Measurements from ENCODE around the gene FAM53A. TPM values are rescaled to one million over a fixed set of nuclear protein-coding genes. Genes with fewer than 3 reads are reported as not detected.
"Not testable (repeated sequence)": the region's sequence is repeated elsewhere in the genome, so short reads cannot be mapped to it uniquely, and the experiment has no call there.

Gene FAM53A
- total RNA-seq, 1 donor from 2014 or later: 5.2 TPM

DNA sequence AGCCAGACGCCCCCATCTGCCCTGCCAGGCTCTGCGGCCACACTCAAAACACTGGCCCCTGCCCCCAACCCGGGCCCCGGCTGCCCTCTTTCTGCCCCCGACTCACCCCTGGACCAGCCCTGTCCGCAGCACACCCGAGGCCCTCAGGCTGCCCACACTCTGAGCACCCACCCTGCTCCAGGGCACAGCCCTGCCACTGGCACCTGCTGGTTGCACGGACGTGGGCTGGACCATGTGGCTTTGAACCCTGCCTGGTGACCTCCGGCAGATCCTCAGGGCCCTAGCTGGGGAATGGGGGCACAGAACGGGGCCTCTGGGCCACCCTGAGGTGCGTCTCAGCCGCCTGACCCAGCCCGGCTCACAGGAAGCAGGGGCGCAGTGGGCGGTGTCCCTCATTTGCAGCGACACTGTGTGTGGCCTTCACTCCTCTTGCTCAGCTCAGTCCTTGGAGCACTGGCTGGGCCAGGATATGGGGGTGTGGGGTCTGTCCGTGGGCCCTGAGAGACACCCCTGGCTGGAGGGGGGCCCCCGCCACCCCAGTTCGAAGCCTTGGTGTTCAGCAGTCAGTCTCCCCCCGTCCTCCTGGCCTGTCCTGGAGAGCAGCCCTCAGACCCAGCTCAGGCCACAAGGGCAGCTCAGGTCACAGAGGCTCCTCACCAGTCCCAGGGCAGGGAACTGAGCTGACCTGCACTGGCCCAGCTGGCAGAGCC lies 73.2 kb downstream of the FAM53A start:
- H3K36me3 ChIP-seq (ENCODE audit: control insufficient read depth, insufficient read depth, low read length): no peaks in the 10 kb centered on the region
- TF ChIP-seq, protein P1, sequence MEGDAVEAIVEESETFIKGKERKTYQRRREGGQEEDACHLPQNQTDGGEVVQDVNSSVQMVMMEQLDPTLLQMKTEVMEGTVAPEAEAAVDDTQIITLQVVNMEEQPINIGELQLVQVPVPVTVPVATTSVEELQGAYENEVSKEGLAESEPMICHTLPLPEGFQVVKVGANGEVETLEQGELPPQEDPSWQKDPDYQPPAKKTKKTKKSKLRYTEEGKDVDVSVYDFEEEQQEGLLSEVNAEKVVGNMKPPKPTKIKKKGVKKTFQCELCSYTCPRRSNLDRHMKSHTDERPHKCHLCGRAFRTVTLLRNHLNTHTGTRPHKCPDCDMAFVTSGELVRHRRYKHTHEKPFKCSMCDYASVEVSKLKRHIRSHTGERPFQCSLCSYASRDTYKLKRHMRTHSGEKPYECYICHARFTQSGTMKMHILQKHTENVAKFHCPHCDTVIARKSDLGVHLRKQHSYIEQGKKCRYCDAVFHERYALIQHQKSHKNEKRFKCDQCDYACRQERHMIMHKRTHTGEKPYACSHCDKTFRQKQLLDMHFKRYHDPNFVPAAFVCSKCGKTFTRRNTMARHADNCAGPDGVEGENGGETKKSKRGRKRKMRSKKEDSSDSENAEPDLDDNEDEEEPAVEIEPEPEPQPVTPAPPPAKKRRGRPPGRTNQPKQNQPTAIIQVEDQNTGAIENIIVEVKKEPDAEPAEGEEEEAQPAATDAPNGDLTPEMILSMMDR (IDR thresholded peaks at IDR 0.05; ENCODE audit: insufficient read depth, low read length, poor library complexity, severe bottlenecking): no peak
- H3K4me3 ChIP-seq (ENCODE audit: low read depth, low read length): no peak overlapping the region
- DNase-seq (ENCODE audit: low read depth): no peak
- H3K27me3 ChIP-seq (ENCODE audit: control insufficient read depth, insufficient read depth, low read length): peaks cover 20% of the 10 kb centered on the region

DNA sequence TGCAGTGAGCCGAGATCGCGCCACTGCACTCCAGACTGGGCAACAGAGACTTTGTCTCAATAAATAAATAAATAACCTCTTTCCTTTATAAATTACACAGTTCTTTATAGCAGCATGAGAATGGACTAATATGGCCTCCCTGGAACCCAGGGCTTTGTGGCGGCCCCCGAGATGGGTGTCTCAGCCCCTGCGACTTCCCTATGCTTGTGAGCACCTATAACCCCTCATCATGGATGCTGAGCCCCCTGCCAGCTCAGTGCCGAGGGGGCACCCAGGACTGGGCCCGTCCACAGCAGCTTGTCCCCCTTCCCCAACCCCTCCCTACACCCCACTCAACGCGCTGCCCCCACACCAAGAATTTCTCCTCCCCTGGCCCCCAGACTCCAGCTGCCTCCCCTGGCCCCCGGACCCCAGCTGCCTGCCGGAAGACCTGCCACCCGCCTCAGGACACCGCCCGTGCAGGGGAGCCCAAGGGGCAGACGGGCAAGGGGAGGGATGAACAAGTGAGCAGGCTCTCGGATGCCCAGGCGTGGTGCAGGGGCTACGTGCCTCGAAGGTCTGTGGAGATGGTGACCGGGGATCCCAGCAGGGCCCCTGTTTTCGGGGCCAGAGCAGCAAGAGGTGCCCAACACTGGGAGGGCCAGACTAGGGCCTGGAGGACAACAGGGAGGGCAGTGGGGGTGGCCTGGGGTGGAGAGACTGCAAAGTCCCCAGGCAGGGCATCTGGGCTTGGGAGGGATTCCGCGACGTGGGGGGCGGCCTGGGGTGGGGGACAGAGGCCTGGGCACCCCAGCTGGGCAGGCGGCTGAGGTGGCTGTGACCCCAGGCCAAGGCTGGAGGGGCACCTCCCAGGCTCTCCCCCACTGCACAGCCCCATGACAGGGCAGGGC lies 74.0 kb downstream of the FAM53A start:
- DNase-seq (ENCODE audit: low read depth): no peak
- Histone ChIP-seq H3K4me3 (ENCODE audit: low read depth, low read length) (no peak overlapping the region), H3K36me3 (ENCODE audit: control insufficient read depth, insufficient read depth, low read length) (no peaks in the 10 kb centered on the region), H3K27me3 (ENCODE audit: control insufficient read depth, insufficient read depth, low read length) (peaks cover 26% of the 10 kb centered on the region)
- TF ChIP-seq, protein P1 (IDR thresholded peaks at IDR 0.05; ENCODE audit: insufficient read depth, low read length, poor library complexity, severe bottlenecking): no peak

DNA sequence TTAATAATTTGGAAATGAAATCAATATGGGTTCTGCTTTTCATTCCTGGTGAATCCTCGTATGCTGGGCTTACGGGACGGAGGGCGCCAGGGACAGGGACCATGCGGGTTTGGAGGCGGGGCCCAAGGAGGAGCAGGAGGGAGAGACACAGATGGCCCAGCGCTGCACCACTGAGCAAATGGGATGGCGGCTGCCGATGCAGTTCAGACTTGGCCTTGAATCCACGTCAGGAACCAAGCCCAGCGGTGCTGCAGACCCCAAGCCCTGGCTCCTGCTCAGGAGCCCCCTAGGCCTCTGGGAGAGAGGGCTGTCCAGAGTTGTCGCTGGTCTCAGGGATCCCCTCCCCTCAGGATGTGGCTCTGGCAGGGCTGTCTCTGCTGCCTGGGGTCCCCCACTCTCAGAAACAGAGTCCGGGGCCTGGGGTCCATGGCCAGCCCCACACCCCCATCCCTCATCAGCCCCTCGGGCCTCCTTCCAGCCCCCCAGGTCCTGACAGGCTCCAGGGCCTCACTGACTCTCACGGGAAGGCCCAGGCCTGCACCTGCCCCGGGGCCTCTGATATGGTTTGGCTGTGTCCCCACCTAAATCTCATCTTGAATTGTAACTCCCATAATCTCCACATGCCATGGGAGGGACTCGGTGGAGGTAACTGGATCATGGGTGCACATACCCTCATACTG lies 75.2 kb downstream of the FAM53A start:
- peaks cover 38% of the 10 kb centered on the region for H3K27me3 ChIP-seq (ENCODE audit: control insufficient read depth, insufficient read depth, low read length)
- DNase-seq (ENCODE audit: low read depth): no peak
- TF ChIP-seq, protein P1 (IDR thresholded peaks at IDR 0.05; ENCODE audit: insufficient read depth, low read length, poor library complexity, severe bottlenecking): no peak

GRCh38 chr4:1608196-1608820 lies 75.8 kb downstream of the FAM53A start:
- no peak for DNase-seq (ENCODE audit: low read depth)
- no peaks in the 10 kb centered on the region for H3K36me3 ChIP-seq (ENCODE audit: control insufficient read depth, insufficient read depth, low read length)
- no peak overlapping the region for H3K4me3 ChIP-seq (ENCODE audit: low read depth, low read length)
- H3K27me3 ChIP-seq (ENCODE audit: control insufficient read depth, insufficient read depth, low read length): peaks cover 41% of the 10 kb centered on the region
- TF ChIP-seq, protein P1 (IDR thresholded peaks at IDR 0.05; ENCODE audit: insufficient read depth, low read length, poor library complexity, severe bottlenecking): no peak

More for the DNA sequence above, 75.2 kb downstream of the FAM53A start:
- no peak overlapping the region for H3K4me3 ChIP-seq (ENCODE audit: low read depth, low read length)
- H3K36me3 ChIP-seq (ENCODE audit: control insufficient read depth, insufficient read depth, low read length): no peaks in the 10 kb centered on the region

DNA sequence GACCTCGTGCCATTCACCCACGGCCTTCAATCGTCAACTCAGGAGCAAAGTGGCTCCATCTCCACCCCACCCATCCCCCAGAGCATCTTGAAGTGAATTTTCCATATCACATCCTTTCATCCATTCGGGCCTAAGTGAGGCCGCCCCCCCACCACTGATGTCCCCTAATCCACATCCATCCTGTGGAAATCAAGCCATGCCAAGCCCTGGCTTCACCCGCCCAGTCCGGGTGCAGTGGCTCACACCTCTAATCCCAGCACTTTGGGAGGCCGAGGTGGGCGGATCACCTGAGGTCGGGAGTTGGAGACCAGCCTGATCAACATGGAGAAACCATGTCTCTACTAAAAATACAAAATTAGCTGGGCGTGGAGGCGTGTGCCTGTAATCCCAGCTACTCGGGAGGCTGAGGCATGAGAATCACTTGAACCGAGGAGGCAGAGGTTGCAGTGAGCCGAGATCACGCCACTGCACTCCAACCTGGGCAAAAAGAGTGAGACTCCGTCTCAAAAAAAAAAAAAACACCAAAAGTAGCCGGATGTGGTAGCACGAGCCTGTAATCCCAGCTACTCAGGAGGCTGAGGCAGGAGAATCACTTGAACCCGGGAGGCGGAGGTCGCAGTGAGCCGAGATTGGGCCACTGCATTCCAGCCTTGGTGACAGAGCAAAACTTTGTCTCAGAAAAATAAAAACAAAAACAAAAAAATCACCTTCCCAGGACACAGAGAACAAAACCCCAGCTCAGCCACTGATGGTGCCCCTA lies 76.5 kb downstream of the FAM53A start:
- peaks cover 41% of the 10 kb centered on the region for H3K27me3 ChIP-seq (ENCODE audit: control insufficient read depth, insufficient read depth, low read length)
- H3K36me3 ChIP-seq (ENCODE audit: control insufficient read depth, insufficient read depth, low read length); H3K4me3 ChIP-seq (ENCODE audit: low read depth, low read length); DNase-seq (ENCODE audit: low read depth): not testable (repeated sequence)

Data from kidney epithelial cell (primary cell).